HG03520 (cell line): Measurements from ENCODE around the gene CAMSAP3.

ENCODE experiments used
- ATAC-seq: cut with Tn5 transposase; IDR thresholded peaks from one replicate; pipeline ENCODE4 v1.9.1; 2021; ENCODE audit warnings: mild to moderate bottlenecking, moderate library complexity; ENCODE audit not compliant: unreplicated experiment

The CAMSAP3 gene, protein sequence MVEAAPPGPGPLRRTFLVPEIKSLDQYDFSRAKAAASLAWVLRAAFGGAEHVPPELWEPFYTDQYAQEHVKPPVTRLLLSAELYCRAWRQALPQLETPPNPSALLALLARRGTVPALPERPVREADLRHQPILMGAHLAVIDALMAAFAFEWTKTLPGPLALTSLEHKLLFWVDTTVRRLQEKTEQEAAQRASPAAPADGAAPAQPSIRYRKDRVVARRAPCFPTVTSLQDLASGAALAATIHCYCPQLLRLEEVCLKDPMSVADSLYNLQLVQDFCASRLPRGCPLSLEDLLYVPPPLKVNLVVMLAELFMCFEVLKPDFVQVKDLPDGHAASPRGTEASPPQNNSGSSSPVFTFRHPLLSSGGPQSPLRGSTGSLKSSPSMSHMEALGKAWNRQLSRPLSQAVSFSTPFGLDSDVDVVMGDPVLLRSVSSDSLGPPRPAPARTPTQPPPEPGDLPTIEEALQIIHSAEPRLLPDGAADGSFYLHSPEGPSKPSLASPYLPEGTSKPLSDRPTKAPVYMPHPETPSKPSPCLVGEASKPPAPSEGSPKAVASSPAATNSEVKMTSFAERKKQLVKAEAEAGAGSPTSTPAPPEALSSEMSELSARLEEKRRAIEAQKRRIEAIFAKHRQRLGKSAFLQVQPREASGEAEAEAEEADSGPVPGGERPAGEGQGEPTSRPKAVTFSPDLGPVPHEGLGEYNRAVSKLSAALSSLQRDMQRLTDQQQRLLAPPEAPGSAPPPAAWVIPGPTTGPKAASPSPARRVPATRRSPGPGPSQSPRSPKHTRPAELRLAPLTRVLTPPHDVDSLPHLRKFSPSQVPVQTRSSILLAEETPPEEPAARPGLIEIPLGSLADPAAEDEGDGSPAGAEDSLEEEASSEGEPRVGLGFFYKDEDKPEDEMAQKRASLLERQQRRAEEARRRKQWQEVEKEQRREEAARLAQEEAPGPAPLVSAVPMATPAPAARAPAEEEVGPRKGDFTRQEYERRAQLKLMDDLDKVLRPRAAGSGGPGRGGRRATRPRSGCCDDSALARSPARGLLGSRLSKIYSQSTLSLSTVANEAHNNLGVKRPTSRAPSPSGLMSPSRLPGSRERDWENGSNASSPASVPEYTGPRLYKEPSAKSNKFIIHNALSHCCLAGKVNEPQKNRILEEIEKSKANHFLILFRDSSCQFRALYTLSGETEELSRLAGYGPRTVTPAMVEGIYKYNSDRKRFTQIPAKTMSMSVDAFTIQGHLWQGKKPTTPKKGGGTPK

DNA sequence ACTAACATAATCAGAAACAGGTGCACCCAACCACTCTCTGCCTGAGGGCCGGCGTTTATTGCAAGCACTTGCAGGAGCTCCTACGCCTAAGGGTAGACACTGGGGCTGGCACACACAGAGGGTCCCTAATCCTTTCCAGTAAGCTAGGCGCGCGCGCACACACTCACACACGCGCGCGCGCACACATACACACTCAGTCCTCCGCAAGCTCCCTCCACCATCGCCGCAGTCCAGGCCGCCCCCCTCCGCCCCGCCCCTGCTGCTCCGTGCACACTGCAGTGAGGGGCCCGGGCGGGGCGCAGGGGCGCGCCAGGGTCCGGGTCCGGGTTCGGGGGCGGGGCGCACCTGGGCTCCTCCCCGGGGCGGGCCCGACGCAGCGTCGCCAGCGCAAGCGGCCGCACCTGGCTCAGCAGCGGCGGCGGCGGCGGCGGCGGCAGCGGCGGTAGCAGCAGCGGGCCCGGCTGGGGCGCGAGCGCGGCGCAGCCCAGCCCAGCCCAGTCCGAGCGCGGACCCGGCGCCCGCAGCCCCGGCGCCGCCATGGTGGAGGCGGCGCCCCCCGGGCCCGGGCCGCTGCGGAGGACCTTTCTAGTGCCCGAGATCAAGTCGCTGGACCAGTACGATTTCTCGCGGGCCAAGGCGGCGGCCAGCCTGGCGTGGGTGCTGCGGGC lies at the start of gene CAMSAP3:
TSS of gene CAMSAP3 (plus strand) at position 398 of the 668 bp plus-strand sequence. CDS start at position 538, 140 bp downstream.
- no peak for ATAC-seq

- ATAC-seq = no peak
These were observed 49.8 kb upstream of the CAMSAP3 start for GRCh38 chr19:7545904-7546303.

DNA sequence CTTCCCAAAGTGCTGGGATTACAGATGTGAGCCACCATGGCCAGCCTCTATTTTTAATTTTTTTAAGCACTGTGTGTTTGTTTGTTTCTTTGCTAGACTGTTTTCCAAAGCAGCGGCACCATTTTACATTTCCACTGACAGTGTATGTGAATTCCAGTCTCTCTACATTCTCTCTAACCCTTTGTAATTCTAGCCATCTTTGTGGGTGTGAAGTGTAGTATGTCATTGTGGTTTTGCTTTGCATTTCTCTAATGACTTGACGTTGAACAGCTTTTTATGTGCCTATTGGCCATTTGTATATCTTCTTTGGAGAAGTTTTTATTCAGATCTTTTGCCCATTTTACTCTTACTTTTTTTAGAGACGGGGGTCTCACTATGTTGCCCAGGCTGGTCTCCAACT lies 48.5 kb upstream of the CAMSAP3 start:
- ATAC-seq = no peak

DNA sequence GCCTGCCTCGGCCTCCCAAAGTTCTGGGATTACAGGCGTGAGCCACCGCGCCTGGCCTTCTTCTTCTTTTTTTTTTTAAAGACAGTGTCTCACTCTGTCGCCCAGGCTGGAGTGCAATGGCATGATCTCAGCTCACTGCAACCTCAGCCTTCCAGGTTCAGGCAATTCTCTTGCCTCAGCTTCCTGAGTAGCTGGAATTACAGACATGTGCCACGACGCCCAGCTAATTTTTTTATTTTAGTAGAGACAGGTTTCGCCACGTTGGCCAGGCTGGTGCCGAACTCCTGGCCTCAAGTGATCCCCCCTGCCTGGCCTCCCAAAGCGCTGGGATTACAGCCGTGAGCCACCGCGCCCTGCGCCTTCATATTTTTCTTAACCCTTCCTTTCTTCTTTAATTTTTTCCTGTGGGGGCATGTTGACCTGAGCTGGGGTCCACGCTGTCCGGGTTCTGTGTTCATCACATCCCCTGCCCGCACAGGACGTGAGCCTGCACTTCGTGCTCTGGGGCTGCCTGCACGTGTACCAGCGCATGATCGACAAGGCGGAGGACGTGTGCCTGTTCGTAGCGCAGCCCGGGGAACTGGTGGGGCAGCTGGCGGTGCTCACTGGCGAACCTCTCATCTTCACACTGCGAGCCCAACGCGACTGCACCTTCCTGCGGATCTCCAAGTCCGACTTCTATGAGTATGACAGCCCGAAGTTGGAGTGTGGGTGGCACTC lies 46.1 kb upstream of the CAMSAP3 start:
- ATAC-seq = no peak

DNA sequence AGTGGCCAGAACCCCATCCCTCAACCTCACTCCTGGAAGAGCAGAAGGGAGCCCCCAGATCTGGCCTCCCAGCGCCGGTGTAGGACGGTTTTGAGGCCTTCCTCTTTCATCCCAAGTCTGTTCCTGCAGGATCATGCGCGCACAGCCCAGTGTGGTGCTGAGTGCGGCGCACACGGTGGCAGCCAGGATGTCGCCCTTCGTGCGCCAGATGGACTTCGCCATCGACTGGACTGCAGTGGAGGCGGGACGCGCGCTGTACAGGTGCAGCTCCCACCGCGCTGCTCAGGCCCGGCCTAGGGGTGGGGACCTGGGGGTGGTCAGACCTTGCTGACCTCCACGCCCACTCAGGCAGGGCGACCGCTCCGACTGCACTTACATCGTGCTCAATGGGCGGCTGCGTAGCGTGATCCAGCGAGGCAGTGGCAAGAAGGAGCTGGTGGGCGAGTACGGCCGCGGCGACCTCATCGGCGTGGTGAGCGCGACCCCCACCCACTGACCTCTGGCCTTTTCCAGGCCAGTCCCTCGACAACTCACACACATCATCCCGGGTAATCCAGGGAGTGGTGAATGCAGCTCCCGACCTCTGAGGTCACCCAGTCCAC lies 45.4 kb upstream of the CAMSAP3 start:
- no peak for ATAC-seq

GRCh38 chr19:7550987-7551761 lies 44.5 kb upstream of the CAMSAP3 start:
- no peak for ATAC-seq

- ATAC-seq = no peak
These were observed 42.9 kb upstream of the CAMSAP3 start for GRCh38 chr19:7552781-7553180.

- ATAC-seq = no peak
These were observed 41.1 kb upstream of the CAMSAP3 start for GRCh38 chr19:7554565-7554964.

DNA sequence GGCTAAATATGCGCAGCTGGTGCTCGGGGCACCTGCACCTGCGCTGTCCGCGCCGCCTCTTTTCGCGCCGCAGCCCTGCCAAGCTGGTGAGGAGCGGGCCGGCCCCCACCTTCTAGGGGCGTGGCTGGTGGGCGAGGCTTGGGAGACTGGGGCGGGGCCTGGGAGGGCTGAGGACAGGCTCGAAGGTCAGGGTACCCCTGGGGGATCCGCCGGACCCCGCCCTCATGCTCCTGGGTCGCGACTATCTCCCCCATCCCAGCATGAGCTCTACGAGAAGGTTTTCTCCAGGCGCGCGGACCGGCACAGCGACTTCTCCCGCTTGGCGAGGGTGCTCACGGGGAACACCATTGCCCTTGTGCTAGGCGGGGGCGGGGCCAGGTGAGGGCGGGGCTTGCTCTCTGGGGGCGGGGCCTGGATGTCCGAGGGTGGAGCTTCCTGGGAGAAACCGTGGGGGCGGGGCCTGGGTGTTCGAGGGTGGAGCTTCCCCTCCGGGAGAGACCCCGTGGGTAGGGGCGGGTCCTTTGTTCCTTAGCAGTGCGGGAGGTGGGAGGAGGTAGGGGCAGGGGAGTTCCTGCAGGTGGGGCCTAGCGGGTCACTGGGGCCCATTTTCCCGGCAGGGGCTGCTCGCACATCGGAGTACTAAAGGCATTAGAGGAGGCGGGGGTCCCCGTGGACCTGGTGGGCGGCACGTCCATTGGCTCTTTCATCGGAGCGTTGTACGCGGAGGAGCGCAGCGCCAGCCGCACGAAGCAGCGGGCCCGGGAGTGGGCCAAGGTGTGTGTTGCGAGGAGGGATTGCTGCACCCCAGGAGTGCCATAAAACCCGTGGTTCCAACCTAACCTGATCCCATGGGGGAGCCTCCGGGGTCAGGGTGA lies 40.4 kb upstream of the CAMSAP3 start:
- no peak for ATAC-seq

DNA sequence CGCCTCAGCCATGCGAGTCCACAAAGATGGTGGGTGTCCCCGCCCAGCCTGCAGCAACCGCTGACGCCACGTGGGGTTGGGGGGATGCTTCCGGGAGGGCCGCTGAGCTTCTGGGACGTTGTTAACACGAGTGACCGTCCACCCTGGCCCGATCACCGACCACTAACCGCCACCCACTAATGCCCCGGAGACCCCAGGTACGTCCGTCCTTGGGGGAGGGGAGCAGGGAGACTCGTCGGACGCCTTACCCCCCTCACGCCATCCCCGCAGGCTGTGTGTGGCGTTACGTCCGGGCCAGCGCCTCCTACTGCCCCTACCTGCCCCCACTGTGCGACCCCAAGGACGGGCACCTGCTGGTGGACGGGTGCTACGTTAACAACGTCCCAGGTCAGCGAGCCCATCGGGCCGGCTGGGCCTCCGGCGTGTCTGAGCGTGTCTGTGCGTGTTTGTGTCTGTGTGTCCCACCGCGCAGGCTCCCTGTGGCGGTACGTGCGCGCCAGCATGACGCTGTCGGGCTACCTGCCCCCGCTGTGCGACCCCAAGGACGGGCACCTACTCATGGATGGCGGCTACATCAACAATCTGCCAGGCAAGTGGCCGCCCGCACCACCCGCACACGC lies 38.9 kb upstream of the CAMSAP3 start:
- no peak for ATAC-seq

DNA sequence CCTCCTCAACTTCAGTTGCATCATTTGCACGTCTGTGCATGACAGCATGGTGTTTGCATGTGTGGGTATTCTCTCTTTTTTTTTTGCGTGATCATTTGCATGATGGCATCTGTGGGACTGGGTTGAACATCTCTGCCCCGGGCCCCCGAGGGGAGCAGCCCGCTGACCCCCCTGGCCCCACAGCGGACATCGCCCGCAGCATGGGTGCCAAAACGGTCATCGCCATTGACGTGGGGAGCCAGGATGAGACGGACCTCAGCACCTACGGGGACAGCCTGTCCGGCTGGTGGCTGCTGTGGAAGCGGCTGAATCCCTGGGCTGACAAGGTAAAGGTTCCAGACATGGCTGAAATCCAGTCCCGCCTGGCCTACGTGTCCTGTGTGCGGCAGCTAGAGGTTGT lies 37.0 kb upstream of the CAMSAP3 start:
- ATAC-seq = no peak

DNA sequence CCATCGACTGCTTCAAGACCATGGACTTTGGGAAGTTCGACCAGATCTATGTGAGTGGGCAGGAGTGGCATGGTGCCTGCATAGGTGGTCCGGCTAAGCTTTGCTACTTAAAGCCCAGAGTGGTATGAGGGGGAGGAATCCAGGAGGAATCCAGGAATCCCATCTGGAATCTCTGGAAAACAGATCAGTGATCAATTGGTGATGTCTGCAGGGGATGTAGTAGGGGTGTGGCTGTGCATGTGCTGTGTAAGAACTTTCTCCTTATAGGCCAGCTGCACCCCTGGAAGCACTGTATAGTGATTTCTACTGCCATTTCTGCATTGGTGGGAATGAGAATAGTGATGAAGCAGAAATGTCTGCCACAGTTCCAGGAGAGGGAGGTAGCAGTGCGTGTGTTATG lies 36.6 kb upstream of the CAMSAP3 start:
- ATAC-seq = no peak

DNA sequence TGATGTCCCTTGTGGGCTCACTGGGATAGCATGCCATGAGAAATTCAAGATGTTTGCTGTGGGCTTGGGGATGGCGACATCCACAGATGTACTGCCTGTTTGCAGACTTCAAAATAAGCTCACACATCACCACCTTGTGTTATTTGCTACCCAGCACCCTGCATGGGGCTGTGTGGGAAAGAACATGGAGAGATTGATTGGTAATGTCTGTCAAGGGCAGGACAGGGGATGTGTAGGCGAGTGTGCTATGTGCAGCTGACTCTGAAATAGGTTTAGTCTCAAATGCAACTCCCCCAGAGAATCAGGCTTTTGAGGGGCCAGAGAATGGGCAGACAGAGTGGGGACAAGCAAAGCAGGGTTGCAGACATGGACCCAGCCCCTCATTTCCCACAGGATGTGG lies 35.4 kb upstream of the CAMSAP3 start:
- no peak for ATAC-seq

DNA sequence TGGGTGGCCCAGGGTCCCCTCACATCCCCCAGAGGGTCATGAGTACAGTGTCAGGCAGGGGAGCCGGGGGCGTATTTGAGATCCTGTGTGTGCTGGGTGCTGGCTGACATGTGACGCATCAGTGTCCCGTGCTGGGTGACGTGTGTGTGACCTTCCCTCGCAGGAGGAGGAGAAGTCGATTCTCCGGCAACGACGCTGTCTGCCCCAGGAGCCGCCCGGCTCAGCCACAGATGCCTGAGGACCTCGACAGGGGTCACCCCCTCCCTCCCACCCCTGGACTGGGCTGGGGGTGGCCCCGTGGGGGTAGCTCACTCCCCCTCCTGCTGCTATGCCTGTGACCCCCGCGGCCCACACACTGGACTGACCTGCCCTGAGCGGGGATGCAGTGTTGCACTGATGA lies 34.3 kb upstream of the CAMSAP3 start:
- ATAC-seq = no peak

DNA sequence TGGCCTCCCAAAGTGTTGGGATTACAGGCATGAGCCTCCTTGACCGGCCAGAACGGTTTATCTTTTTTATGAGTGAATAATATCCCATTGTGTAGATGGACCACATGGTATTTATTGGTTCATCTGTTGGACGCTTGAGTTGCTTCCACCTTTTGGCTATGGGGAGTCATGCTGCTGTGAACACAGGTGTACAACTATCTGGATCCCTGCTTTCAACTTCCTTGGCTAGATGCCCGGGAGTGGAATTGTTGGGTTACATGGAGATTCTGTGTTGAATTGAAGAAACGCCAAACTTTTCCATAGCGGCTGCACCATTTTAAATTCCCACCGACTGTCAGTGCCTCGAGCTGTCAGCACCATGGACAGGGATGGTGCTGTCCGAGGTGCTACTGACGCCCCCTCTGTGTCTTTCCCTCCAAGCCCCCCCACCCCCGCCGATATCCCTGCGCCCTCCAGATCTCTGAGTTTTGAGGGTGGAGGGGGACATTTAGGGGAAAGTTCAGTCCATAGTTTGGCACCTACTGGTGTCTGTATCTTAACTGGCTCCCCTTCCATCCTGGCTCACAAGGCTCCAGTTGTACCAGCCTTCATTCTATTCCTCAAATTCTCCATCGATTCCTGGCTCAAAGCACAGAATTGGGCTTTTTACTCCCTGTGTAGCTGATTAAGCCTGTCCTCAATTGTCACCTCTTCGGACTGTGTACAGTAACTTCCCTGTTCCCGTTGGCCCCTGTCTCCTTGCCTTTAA lies 32.8 kb upstream of the CAMSAP3 start:
- no peak for ATAC-seq

DNA sequence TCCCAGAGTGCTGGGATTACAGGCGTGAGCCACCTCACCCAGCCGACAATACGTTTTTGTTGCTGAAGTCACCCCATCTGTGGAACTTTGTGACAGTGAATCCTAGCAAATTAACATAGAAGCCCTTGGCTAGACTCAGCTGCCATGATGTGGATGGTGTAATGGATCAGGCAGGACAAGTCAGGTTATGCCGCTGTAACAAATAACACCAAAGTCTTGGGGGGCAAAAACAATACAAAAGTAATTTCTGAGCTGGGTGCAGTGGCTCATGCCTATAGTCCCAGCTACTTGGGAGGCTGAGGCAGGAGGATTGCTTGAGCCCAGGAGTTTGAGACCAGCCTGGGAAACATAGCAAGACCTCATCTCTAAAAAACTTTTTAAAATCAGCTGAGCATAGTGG lies 30.8 kb upstream of the CAMSAP3 start:
- no peak for ATAC-seq

DNA sequence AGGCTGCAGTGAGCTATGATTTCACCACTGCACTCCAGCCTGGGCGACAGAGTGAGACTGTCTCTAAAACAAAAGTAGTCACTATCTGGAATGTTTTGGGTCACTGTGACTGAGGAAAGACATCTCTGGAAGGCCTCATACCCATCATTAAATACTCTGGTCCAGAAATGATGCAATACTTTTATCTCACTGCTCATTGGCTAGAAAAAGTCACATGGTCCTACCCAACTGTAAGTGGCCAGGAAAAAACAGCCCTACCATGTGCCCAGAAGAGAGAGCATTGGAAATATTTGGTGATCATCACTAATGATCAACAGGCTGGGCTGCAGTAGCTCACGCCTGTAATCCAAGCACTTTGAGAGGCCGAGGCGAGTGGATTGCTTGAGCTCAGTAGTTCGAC lies 30.3 kb upstream of the CAMSAP3 start:
- no peak for ATAC-seq
